ENCODE data around the gene PLET1.

PLET1 gene

GRCh38 chr11:112222303-112222702, 38.4 kb downstream of the PLET1 start:
- no peak for DNase-seq (ENCODE audit: extremely low read depth, low read depth)
- TF ChIP-seq CTCF (IDR thresholded peaks at IDR 0.05; ENCODE audit: low read depth, low read length): no peak

GRCh38 chr11:112221274-112221835, 39.3 kb downstream of the PLET1 start:
- no peak for TF ChIP-seq CTCF (IDR thresholded peaks at IDR 0.05; ENCODE audit: low read depth, low read length)
- DNase-seq (ENCODE audit: extremely low read depth, low read depth): no peak

DNA sequence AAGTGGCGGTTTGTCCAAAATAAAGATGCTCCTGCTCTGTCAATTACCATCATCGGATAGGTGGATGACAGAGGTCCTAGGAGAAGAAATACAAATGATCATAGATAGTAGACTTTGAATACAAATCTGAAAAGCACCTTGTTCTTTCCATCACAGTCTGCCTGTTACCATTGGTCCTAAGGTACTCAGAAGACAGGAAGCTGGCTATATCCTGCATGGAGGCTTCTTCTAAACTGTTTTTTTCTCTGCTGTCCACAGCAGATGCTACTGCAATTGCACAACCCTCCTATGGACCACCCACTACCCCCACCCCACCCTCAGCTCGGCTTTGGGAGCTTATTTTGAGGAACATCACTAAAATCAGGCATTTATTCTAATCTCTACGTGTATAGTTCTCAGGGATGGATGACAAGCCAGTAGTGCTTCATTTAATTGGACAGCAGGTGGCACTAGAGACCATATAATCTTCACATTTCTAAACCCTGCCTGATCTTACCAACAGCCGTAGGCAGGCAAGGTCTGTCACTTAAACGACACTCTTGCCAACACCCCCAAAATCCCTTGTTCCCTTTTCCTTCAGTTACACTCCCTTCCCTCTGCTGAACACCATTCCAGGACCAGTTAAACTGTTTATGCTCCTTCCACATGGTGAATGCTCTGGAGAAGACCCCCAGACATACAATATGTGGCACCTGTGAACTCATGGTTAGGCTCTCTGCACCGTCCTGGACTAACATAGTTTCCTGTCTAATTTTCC, 41.0 kb downstream of the PLET1 start:
- peak; percentile 58 for TF ChIP-seq CTCF (IDR thresholded peaks at IDR 0.05; ENCODE audit: low read depth, low read length)
- DNase-seq (ENCODE audit: extremely low read depth, low read depth): no peak

GRCh38 chr11:112216561-112217105, 44.0 kb downstream of the PLET1 start:
- TF ChIP-seq CTCF (IDR thresholded peaks at IDR 0.05; ENCODE audit: low read depth, low read length): no peak
- peak; percentile 31 for DNase-seq (ENCODE audit: extremely low read depth, low read depth)

- DNase-seq (ENCODE audit: extremely low read depth, low read depth): no peak
These were observed 45.0 kb downstream of the PLET1 start for GRCh38 chr11:112215621-112216020.

GRCh38 chr11:112213753-112214152, 46.9 kb downstream of the PLET1 start:
- TF ChIP-seq CTCF (IDR thresholded peaks at IDR 0.05; ENCODE audit: low read depth, low read length): no peak
- no peak for DNase-seq (ENCODE audit: extremely low read depth, low read depth)

More at GRCh38 chr11:112215621-112216020, 45.0 kb downstream of the PLET1 start:
- TF ChIP-seq CTCF (IDR thresholded peaks at IDR 0.05; ENCODE audit: low read depth, low read length): no peak

- no peak for DNase-seq (ENCODE audit: extremely low read depth, low read depth)
- no peak for TF ChIP-seq CTCF (IDR thresholded peaks at IDR 0.05; ENCODE audit: low read depth, low read length)
These were observed 48.0 kb downstream of the PLET1 start for GRCh38 chr11:112212710-112213109.

All from AG09319 (cell line).